ENCODE measurements around the gene RANBP2. TPM values are rescaled to one million over a fixed set of nuclear protein-coding genes. Genes with fewer than 3 reads are reported as not detected.

RANBP2 gene
- total RNA-seq, 2 donors from 2014 or later, result 58.0 to 79.3 TPM

GRCh38 chr2:108805032-108805431, 85.8 kb downstream of the RANBP2 start:
- DNase-seq (ENCODE audit: low spot score) (no peak), ATAC-seq (no peak)
- H3K4me3 Mint-ChIP-seq, result no peak overlapping the region
- peaks cover 23% of the 10 kb centered on the region for H3K36me3 Mint-ChIP-seq
- H3K9me3 Mint-ChIP-seq, result peaks cover 9% of the 10 kb centered on the region
- no peak overlapping the region for H3K27ac Mint-ChIP-seq
- no peaks in the 10 kb centered on the region for H3K27me3 Mint-ChIP-seq
- H3K4me1 Mint-ChIP-seq (ENCODE audit: low read depth in 2 of 2), result no peaks in the 10 kb centered on the region

- H3K27ac Mint-ChIP-seq, result no peak overlapping the region
- no peaks in the 10 kb centered on the region for H3K4me1 Mint-ChIP-seq (ENCODE audit: low read depth in 2 of 2)
- no peak for DNase-seq (ENCODE audit: low spot score)
- no peak for ATAC-seq
- no peak overlapping the region for H3K4me3 Mint-ChIP-seq
- H3K36me3 Mint-ChIP-seq, result peaks cover 30% of the 10 kb centered on the region
- no peaks in the 10 kb centered on the region for H3K27me3 Mint-ChIP-seq
- H3K9me3 Mint-ChIP-seq, result peaks cover 14% of the 10 kb centered on the region
Measured at GRCh38 chr2:108805782-108806181, 86.5 kb downstream of the RANBP2 start.

DNA sequence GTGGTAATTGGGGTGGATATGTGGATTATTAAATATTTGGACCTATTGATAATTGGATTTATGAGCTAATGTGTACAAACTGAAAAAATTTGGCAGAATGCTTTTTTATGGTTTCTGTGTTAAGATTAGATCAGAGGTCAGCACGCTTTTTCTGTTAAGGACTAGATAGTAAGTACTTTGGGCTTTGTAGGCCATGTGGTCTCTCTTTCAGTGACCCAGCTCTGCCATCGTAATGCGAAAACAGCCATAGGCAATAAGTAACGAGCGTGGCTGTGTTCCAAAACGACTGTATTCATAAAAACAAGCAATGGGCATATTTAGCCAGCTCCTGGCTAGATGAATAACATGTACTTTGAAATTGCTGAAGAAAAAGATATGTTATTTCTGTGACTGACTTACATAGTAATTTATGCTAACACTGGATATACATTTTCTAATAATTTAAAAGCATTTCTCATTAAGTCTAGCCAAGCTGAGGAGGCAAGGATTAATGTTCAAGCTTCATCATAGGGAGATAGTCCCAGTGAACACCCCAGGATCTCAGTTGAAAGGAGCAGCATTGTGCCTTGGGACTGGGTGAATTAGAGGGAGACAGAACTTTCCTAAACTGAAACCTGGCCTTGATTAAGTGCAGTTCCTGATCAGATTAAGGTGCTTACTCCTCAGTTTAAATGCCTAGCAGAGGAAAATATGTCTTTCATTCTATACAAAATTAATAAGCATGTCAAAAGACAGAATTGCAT, 87.3 kb downstream of the RANBP2 start:
- Mint-ChIP-seq H3K4me3 (no peak overlapping the region), H3K36me3 (peaks cover 36% of the 10 kb centered on the region), H3K4me1 (ENCODE audit: low read depth in 2 of 2) (no peaks in the 10 kb centered on the region), H3K27ac (no peak overlapping the region), H3K27me3 (no peaks in the 10 kb centered on the region), H3K9me3 (peaks cover 14% of the 10 kb centered on the region)
- DNase-seq (ENCODE audit: low spot score) (no peak), ATAC-seq (no peak)

DNA sequence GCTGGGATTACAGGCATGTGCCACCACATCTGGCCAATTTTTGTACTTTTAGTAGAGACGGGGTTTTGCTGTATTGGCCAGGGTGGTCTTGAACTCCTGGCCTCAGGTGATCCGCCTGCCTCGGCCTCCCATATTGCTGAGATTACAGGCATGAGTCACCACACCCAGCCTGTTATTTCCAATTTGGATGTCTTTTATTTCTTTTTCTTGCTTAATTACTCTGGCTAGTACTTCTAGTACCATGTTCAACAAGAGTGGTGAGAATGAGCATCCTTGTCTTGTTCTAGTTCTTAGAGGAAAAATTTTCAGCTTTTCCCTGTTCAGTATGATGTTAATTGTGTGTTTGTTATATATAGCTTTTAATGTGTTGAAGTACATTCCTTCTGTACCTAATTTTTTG, 90.7 kb downstream of the RANBP2 start:
- Mint-ChIP-seq H3K36me3 (peaks cover 41% of the 10 kb centered on the region), H3K27me3 (no peaks in the 10 kb centered on the region), H3K4me3 (no peak overlapping the region), H3K9me3 (peaks cover 14% of the 10 kb centered on the region), H3K4me1 (ENCODE audit: low read depth in 2 of 2) (no peaks in the 10 kb centered on the region), H3K27ac (no peak overlapping the region)
- ATAC-seq, result no peak
- no peak for DNase-seq (ENCODE audit: low spot score)

- ATAC-seq, result no peak
- peaks cover 36% of the 10 kb centered on the region for H3K36me3 Mint-ChIP-seq
- H3K4me1 Mint-ChIP-seq (ENCODE audit: low read depth in 2 of 2), result no peaks in the 10 kb centered on the region
Measured at GRCh38 chr2:108810993-108811957, 92.0 kb downstream of the RANBP2 start.

GRCh38 chr2:108813732-108814131, 94.5 kb downstream of the RANBP2 start:
- Mint-ChIP-seq H3K27ac (no peak overlapping the region), H3K36me3 (peaks cover 38% of the 10 kb centered on the region), H3K27me3 (no peaks in the 10 kb centered on the region), H3K4me1 (ENCODE audit: low read depth in 2 of 2) (no peaks in the 10 kb centered on the region), H3K4me3 (no peak overlapping the region), H3K9me3 (peaks cover 13% of the 10 kb centered on the region)
- DNase-seq (ENCODE audit: low spot score), result no peak
- no peak for ATAC-seq

More at GRCh38 chr2:108810993-108811957, 92.0 kb downstream of the RANBP2 start:
- Mint-ChIP-seq H3K9me3 (peaks cover 14% of the 10 kb centered on the region), H3K4me3 (no peak overlapping the region), H3K27ac (no peak overlapping the region), H3K27me3 (no peaks in the 10 kb centered on the region)
- DNase-seq (ENCODE audit: low spot score), result no peak

DNA sequence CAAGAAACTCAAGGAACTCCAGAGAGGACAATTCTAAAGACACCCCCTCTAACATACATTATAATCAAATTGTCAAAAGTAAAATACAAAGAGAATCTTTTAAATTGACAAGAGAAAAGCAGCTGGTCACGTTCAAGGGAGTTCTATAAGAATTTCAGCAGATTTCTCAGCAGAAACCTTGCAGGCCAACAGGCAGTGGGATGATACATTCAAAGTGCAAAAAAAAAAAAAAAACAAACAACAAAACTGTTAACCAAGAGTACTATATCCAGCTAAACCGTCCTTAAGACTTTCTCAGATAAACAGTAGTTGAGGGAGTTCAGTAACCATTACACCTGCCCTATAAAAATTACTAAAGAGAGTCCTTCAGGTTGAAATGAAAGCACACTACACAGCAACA, 101.2 kb downstream of the RANBP2 start:
- H3K9me3 Mint-ChIP-seq, result peaks cover 8% of the 10 kb centered on the region
- no peaks in the 10 kb centered on the region for H3K27me3 Mint-ChIP-seq
- DNase-seq (ENCODE audit: low spot score), result no peak
- H3K4me3 Mint-ChIP-seq, result no peak overlapping the region
- ATAC-seq, result no peak
- no peaks in the 10 kb centered on the region for H3K4me1 Mint-ChIP-seq (ENCODE audit: low read depth in 2 of 2)
- no peak overlapping the region for H3K27ac Mint-ChIP-seq
- H3K36me3 Mint-ChIP-seq, result peaks cover 24% of the 10 kb centered on the region

GRCh38 chr2:108823286-108823685, 104.0 kb downstream of the RANBP2 start:
- Mint-ChIP-seq H3K9me3 (peaks cover 8% of the 10 kb centered on the region), H3K4me1 (ENCODE audit: low read depth in 2 of 2) (no peaks in the 10 kb centered on the region), H3K27me3 (no peaks in the 10 kb centered on the region), H3K27ac (no peak overlapping the region), H3K36me3 (peaks cover 18% of the 10 kb centered on the region), H3K4me3 (no peak overlapping the region)
- ATAC-seq, result no peak
- no peak for DNase-seq (ENCODE audit: low spot score)

- ATAC-seq (no peak), DNase-seq (ENCODE audit: low spot score) (no peak)
- Mint-ChIP-seq H3K4me3 (no peak overlapping the region), H3K4me1 (ENCODE audit: low read depth in 2 of 2) (no peaks in the 10 kb centered on the region), H3K36me3 (peaks cover 10% of the 10 kb centered on the region), H3K27me3 (no peaks in the 10 kb centered on the region), H3K9me3 (peaks cover 8% of the 10 kb centered on the region), H3K27ac (no peak overlapping the region)
Measured at GRCh38 chr2:108824316-108825070, 105.2 kb downstream of the RANBP2 start.

DNA sequence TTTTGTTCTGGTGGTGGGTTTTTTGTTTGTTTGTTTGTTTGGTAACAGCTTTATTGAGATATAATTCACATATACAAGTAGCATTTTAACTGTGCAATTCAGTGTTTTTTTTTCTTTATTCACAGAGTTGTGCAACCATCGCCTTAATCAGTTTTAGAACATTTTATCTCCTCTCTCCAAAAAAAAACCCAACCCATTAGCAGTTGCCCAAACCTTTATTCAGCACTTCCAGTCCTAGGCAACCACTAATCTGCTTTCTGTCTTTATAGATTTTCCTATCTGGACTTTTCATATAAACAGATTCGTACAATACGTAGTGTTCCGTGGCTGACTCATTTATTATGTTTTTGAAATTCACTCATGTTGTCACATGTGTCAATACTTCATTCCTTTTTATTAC, 106.0 kb downstream of the RANBP2 start:
- Mint-ChIP-seq H3K4me1 (ENCODE audit: low read depth in 2 of 2) (no peaks in the 10 kb centered on the region), H3K4me3 (no peak overlapping the region)
- ATAC-seq, result no peak

DNA sequence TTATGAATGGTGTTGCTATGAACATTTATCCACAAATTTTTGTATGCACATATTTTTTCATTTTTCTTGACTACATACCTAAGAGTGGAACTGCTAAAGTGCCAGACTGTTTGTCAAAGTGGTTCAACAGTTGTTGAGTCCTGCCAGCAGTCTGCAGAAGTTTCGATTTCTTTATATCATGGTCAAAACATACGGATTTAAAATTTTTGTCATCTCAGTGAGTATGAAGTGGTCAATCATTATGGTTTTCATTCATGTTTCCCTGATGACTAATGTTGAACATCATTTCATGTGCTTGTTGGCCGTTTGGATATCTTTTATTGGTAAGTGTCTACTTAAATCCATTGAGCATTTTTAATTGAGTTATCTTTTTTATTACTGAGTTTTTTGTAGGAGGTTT, 106.5 kb downstream of the RANBP2 start:
- Mint-ChIP-seq H3K4me1 (ENCODE audit: low read depth in 2 of 2) (no peaks in the 10 kb centered on the region), H3K9me3 (no peaks in the 10 kb centered on the region), H3K27ac (no peak overlapping the region), H3K27me3 (no peaks in the 10 kb centered on the region), H3K36me3 (no peaks in the 10 kb centered on the region), H3K4me3 (no peak overlapping the region)
- DNase-seq (ENCODE audit: low spot score), result no peak
- no peak for ATAC-seq

More for the DNA sequence above, 106.0 kb downstream of the RANBP2 start:
- H3K36me3 Mint-ChIP-seq, result peaks cover 2% of the 10 kb centered on the region
- DNase-seq (ENCODE audit: low spot score), result no peak
- no peak overlapping the region for H3K27ac Mint-ChIP-seq
- H3K9me3 Mint-ChIP-seq, result peaks cover under 1% of the 10 kb centered on the region
- H3K27me3 Mint-ChIP-seq, result no peaks in the 10 kb centered on the region

- DNase-seq (ENCODE audit: low spot score) (no peak), ATAC-seq (no peak)
- no peak overlapping the region for H3K4me3 Mint-ChIP-seq
- H3K36me3 Mint-ChIP-seq, result no peaks in the 10 kb centered on the region
- H3K4me1 Mint-ChIP-seq (ENCODE audit: low read depth in 2 of 2), result peaks cover 5 to 12% of the 10 kb centered on the region in 2 donors
- H3K27ac Mint-ChIP-seq, result no peak overlapping the region
- H3K9me3 Mint-ChIP-seq, result no peaks in the 10 kb centered on the region
- H3K27me3 Mint-ChIP-seq, result no peaks in the 10 kb centered on the region
Measured at GRCh38 chr2:108829578-108830310, 110.5 kb downstream of the RANBP2 start.

DNA sequence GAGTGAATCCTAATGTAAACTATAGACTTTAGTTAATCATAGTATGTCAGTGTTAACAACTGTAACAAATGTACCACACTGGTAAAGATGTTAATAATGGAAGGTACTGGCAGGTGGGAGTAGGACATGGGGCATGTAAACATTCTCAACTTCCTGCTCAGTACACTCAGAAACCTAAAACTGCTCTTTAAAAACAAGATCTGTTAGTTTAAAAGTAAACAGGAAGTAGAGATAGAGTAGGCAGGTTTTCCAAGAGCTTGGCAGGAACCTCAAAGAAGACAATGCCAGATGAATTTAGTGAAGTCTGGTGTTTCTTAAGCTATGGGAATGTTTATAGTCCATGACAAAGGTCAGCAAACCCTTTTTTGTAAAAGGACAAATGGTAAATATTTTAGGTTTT, 113.9 kb downstream of the RANBP2 start:
- DNase-seq (ENCODE audit: low spot score) (no peak), ATAC-seq (no peak)
- H3K4me1 Mint-ChIP-seq (ENCODE audit: low read depth in 2 of 2), result peaks cover 5 to 16% of the 10 kb centered on the region in 2 donors
- H3K36me3 Mint-ChIP-seq, result peaks cover 10% of the 10 kb centered on the region
- H3K4me3 Mint-ChIP-seq, result no peak overlapping the region
- no peak overlapping the region for H3K27ac Mint-ChIP-seq
- no peaks in the 10 kb centered on the region for H3K9me3 Mint-ChIP-seq
- no peaks in the 10 kb centered on the region for H3K27me3 Mint-ChIP-seq

Measured in natural killer cell treated with Interleukin-12 subunit alpha and Interleukin-12 subunit beta and Interleukin-15 and Interleukin-18, amount 100 ng/mL, for 72 hours (primary cell).